Panc1 (cell line): ENCODE results near the gene TEAD2. TPM values are rescaled to one million over a fixed set of nuclear protein-coding genes. Genes with fewer than 3 reads are reported as not detected.

ENCODE experiments used
- ATAC-seq: fragments of 200-7000 bp; cut with Tn5 transposase; 2 replicates; pipeline ENCODE4 v1.9.1; 2020; ENCODE audit warnings: mild to moderate bottlenecking, moderate library complexity
- BruUV-seq: library from RNA; stranded (reverse); fragments of 400-500 nt; replicated peaks from 2 replicates; lab custom pipeline; 2021; lab: Mats Ljungman, UMichigan
- CTCF ChIA-PET: fragments of 300-600 bp; sonication (Branson Sonifier 250); formaldehyde crosslinking; loops from one replicate; lab custom pipeline; 2022; ENCODE audit warnings: antibody characterized with exemption; lab: Charles Lee
- POLR2A ChIA-PET: fragments of 300-600 bp; sonication (Branson Sonifier 250); formaldehyde crosslinking; loops from one replicate; lab custom pipeline; 2022; ENCODE audit warnings: antibody characterized with exemption; lab: Charles Lee
- DNase-seq: peaks from one replicate; pipeline ENCODE4 v3.0.0-alpha.2; 2010; ENCODE audit warnings: low read depth, low spot score
- H3K27ac ChIP-seq: 2 replicates; pipeline ENCODE4 v1.5.1; 2011; ENCODE audit warnings: mild to moderate bottlenecking, low read length, inconsistent platforms
- H3K27me3 ChIP-seq: fragments of 200-500 bp; sonication (Bioruptor generic); 2 replicates; pipeline ENCODE4 v1.6.0; 2014; ENCODE audit warnings: low read length, inconsistent platforms; ENCODE audit not compliant: control insufficient read depth, insufficient read depth
- H3K36me3 ChIP-seq: fragments of 200-500 bp; sonication (Bioruptor generic); 2 replicates; pipeline ENCODE4 v1.5.1; 2014; ENCODE audit warnings: inconsistent platforms, mild to moderate bottlenecking, low read length, moderate library complexity; ENCODE audit not compliant: control insufficient read depth, insufficient read depth
- H3K4me1 ChIP-seq: 2 replicates; pipeline ENCODE4 v1.5.1; 2011; ENCODE audit warnings: inconsistent platforms, mild to moderate bottlenecking, low read length, moderate library complexity; ENCODE audit not compliant: control insufficient read depth, insufficient read depth
- H3K4me3 ChIP-seq, 2 experiments: 2 replicates each; pipeline ENCODE4 v1.5.1; 2011 to 2012; ENCODE audit warnings: low read depth in 2 of 2, low read length in 2 of 2, mild to moderate bottlenecking in 2 of 2, inconsistent platforms in 1 of 2, moderate library complexity in 1 of 2
- H3K9me3 ChIP-seq: fragments of 200-500 bp; sonication (Bioruptor generic); 2 replicates; pipeline ENCODE4 v1.5.1; 2014; ENCODE audit warnings: low read depth, mild to moderate bottlenecking, inconsistent platforms, low read length, moderate library complexity; ENCODE audit not compliant: control insufficient read depth, insufficient read depth
- POLR2AphosphoS5 ChIP-seq: IDR thresholded peaks from 2 replicates; pipeline ENCODE4 v1.6.1; 2012; ENCODE audit warnings: mild to moderate bottlenecking, low read depth, low read length, moderate library complexity
- SIN3A ChIP-seq: IDR thresholded peaks from 2 replicates; pipeline ENCODE4 v1.6.1; 2012; ENCODE audit warnings: low read depth, mild to moderate bottlenecking, low read length, moderate library complexity, borderline replicate concordance; ENCODE audit not compliant: insufficient read depth
- TCF7L2 ChIP-seq: IDR thresholded peaks from 2 replicates; pipeline ENCODE4 v1.6.1; 2011; ENCODE audit warnings: mild to moderate bottlenecking, low read depth, low read length, inconsistent platforms
- in situ Hi-C: cut with HindIII; loops from 2 replicates; pipeline ENCODE4 v1.10.0; 2016; ENCODE audit warnings: low sequenced_read_pairs, low pct_unique_long_range_greater_than_20kb
- intact Hi-C: fragments of 100-400 bp; cut with micrococcal nuclease; formaldehyde crosslinking; loops from one replicate; pipeline ENCODE4 v1.10.0; 2022; ENCODE audit not compliant: unreplicated experiment
- total RNA-seq: library from RNA; stranded (reverse); gene quantifications from one replicate; pipeline ENCODE4 v1.2.1, GENCODE V29; 2021; ENCODE audit not compliant: unreplicated experiment
- TF ChIP-seq, protein P1 (sequence below), 2 experiments: IDR thresholded peaks; 2 replicates each; pipeline ENCODE4 v1.6.1; 2011 to 2012; ENCODE audit warnings: low read depth in 2 of 2, control low read depth in 1 of 2, low read length in 1 of 2, mild to moderate bottlenecking in 1 of 2, moderate library complexity in 1 of 2; ENCODE audit not compliant: insufficient read depth in 1 of 2
- TF ChIP-seq, protein P2 (sequence below): fragments of 450-650 bp; IDR thresholded peaks from 2 replicates; pipeline ENCODE4 v1.5.1; 2017; ENCODE audit warnings: mild to moderate bottlenecking

TEAD2 gene
- total RNA-seq, 1 experiment from 2014 or later, result 31.9 TPM

DNA sequence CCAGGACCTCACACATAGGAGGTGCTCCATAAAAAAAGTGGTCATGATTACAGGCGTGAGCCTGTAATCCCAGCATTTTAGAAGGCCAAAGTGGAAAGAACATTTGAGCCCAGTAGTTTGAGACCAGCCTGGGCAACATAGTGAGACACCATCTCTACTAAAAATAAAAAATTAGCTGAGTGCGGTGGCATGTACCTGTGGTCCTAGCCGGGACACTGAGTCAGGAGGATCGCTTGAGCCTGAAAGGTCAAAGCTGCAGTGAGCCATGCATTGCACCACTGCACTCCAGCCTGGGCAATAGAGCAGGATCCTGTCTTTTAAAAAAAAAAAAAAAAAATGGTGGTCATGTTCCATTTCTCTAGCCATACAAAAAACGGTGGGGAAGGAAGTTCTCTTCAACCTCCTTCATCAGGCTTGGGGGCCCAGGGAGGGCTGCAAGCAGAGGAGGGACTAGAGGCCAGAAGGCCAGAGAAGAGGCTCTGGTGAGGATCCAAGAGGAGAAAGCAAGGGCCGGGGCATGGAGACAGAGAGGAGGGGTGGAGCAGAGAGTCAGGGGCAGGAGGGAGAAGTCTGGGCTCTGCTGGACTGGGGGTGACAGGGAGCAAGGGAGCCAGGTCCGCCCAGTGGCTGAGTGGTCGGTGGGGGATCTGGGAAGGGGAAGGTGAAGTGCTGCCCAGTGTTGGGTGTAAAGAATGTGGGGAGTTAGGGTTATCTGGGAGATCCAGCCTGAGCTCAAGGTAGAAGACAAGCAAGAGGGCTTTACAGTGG lies 34.7 kb upstream of the TEAD2 start:
- H3K27ac ChIP-seq, result no peak overlapping the region
- in situ Hi-C loops (no loop called here), intact Hi-C loops (no loop called here)
- DNase-seq (no peak), ATAC-seq (no peak)
- no peaks in the 10 kb centered on the region for H3K4me1 ChIP-seq
- BruUV-seq, result no TSS peak
- no peaks in the 10 kb centered on the region for H3K36me3 ChIP-seq
- ChIA-PET CTCF (no interaction called here), POLR2A (no interaction called here)
- H3K9me3 ChIP-seq, result no peaks in the 10 kb centered on the region
- H3K27me3 ChIP-seq, result no peaks in the 10 kb centered on the region
- no peak overlapping the region for H3K4me3 ChIP-seq
- TF ChIP-seq SIN3A (no peak), POLR2AphosphoS5 (no peak), TCF7L2 (no peak)
- TF ChIP-seq, protein P1, sequence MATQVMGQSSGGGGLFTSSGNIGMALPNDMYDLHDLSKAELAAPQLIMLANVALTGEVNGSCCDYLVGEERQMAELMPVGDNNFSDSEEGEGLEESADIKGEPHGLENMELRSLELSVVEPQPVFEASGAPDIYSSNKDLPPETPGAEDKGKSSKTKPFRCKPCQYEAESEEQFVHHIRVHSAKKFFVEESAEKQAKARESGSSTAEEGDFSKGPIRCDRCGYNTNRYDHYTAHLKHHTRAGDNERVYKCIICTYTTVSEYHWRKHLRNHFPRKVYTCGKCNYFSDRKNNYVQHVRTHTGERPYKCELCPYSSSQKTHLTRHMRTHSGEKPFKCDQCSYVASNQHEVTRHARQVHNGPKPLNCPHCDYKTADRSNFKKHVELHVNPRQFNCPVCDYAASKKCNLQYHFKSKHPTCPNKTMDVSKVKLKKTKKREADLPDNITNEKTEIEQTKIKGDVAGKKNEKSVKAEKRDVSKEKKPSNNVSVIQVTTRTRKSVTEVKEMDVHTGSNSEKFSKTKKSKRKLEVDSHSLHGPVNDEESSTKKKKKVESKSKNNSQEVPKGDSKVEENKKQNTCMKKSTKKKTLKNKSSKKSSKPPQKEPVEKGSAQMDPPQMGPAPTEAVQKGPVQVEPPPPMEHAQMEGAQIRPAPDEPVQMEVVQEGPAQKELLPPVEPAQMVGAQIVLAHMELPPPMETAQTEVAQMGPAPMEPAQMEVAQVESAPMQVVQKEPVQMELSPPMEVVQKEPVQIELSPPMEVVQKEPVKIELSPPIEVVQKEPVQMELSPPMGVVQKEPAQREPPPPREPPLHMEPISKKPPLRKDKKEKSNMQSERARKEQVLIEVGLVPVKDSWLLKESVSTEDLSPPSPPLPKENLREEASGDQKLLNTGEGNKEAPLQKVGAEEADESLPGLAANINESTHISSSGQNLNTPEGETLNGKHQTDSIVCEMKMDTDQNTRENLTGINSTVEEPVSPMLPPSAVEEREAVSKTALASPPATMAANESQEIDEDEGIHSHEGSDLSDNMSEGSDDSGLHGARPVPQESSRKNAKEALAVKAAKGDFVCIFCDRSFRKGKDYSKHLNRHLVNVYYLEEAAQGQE (IDR thresholded peaks at IDR 0.05; ENCODE audit: insufficient read depth in 1 of 2, low read depth in 2 of 2, low read length in 1 of 2), result no peak
- TF ChIP-seq, protein P2, sequence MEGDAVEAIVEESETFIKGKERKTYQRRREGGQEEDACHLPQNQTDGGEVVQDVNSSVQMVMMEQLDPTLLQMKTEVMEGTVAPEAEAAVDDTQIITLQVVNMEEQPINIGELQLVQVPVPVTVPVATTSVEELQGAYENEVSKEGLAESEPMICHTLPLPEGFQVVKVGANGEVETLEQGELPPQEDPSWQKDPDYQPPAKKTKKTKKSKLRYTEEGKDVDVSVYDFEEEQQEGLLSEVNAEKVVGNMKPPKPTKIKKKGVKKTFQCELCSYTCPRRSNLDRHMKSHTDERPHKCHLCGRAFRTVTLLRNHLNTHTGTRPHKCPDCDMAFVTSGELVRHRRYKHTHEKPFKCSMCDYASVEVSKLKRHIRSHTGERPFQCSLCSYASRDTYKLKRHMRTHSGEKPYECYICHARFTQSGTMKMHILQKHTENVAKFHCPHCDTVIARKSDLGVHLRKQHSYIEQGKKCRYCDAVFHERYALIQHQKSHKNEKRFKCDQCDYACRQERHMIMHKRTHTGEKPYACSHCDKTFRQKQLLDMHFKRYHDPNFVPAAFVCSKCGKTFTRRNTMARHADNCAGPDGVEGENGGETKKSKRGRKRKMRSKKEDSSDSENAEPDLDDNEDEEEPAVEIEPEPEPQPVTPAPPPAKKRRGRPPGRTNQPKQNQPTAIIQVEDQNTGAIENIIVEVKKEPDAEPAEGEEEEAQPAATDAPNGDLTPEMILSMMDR, result no peak

DNA sequence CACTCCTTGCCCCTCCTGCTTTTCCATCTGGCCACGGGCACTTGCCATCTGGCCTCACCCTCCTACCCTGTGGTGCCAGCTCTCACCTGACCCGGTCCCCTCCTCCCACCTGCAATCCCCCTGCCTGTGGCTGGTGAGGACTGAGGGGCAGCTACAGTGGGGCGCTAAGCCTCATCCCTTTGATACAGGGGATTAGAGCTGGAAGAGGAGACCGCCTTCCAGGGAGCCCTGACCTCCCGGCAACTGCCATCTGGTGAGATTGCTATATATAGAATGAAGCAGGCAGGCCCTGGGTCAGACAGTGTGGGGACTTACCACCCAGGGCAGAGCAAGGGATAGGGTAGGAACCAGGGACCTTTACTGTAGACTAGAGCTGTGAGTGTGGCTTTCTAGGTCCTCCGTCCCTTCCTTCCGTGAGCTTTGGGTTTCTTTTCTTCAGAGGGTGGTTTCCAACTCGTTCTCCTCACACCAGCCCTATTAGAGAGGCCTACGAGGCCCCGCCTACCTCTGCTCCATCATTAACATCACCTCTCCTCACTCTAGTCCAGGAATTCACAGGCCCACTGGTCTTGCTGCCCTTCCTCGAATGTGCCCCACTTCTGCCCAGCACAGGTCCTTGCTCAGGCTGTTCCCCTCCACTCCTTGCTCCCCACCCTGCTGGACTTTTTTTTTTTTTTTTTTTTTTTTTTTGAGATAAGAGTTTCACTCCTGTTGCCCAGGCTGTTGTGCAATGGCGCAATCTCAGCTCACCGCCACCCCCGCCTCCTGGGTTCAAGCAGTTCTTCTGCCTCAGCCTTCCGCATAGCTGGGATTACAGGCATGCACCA lies 33.6 kb upstream of the TEAD2 start:
- DNase-seq, result no peak
- no peak for ATAC-seq
- BruUV-seq, result no TSS peak
- Histone ChIP-seq H3K36me3 (no peaks in the 10 kb centered on the region), H3K4me3 (no peak overlapping the region), H3K4me1 (no peaks in the 10 kb centered on the region), H3K27me3 (no peaks in the 10 kb centered on the region), H3K9me3 (no peaks in the 10 kb centered on the region), H3K27ac (no peak overlapping the region)
- no peak for TF ChIP-seq SIN3A
- TF ChIP-seq, protein P1 (IDR thresholded peaks at IDR 0.05; ENCODE audit: insufficient read depth in 1 of 2, low read depth in 2 of 2, low read length in 1 of 2), result no peak
- TF ChIP-seq POLR2AphosphoS5, result no peak
- no peak for TF ChIP-seq TCF7L2
- TF ChIP-seq, protein P2, result no peak
- intact Hi-C loops (no loop called here), in situ Hi-C loops (no loop called here)
- CTCF ChIA-PET, result interaction anchor here (0.7 kb wide), 1 partner anchor 38 kb away, joined by 8 read pairs; no protein-coding TSS in a partner anchor
- POLR2A ChIA-PET, result no interaction called here
